Measurements from ENCODE around the gene PRG2. TPM values are rescaled to one million over a fixed set of nuclear protein-coding genes. Genes with fewer than 3 reads are reported as not detected.

PRG2 gene
- total and polyA plus RNA-seq, 9 of the 15 experiments (the other 6 are each of a cell fraction or from before 2014, with no cell fraction given), result 1.8 to 78.0 (median 26.6) TPM

GRCh38 chr11:57345555-57346211 lies 44.8 kb downstream of the PRG2 start (continued):
- peak; percentile 32; the same call in 1 of the 2 replicates for TF ChIP-seq REST (IDR thresholded peaks at IDR 0.05; ENCODE audit: borderline replicate concordance)
- no peak for TF ChIP-seq REST (CRISPR knock-in tag; IDR thresholded peaks at IDR 0.05; ENCODE audit: low read depth)
- peak; percentile 90 for TF ChIP-seq MYC (IDR thresholded peaks at IDR 0.05; ENCODE audit: low read depth, low read length)
- no peak for TF ChIP-seq MYC (CRISPR knock-in tag; IDR thresholded peaks at IDR 0.05; ENCODE audit: borderline replicate concordance, low read depth)
- peak; percentile 26; the same call in 1 of the 2 replicates for TF ChIP-seq USF2 (CRISPR knock-in tag; IDR thresholded peaks at IDR 0.05)
- peak; percentile 37; the same call in 1 of the 2 replicates for TF ChIP-seq RAD51 (IDR thresholded peaks at IDR 0.05; ENCODE audit: borderline replicate concordance, low read depth)
- no peak for TF ChIP-seq SAFB2 (IDR thresholded peaks at IDR 0.05; ENCODE audit: borderline replicate concordance, low read depth, low read length, severe bottlenecking)
- TF ChIP-seq NR2C2 (CRISPR knock-in tag; IDR thresholded peaks at IDR 0.05), result no peak
- TF ChIP-seq NR2C2 (tag; IDR thresholded peaks at IDR 0.05), result no peak
- no peak for TF ChIP-seq PURB (CRISPR knock-in tag; IDR thresholded peaks at IDR 0.05; ENCODE audit: low read depth)
- TF ChIP-seq HDAC1 (IDR thresholded peaks at IDR 0.05), result 0 out of 4 replicates have a peak, but pooled peaks of 1 of the 2 experiments have one; percentile 29
- peak; percentile 60; the same call in 1 of the 2 replicates for TF ChIP-seq EP400 (IDR thresholded peaks at IDR 0.05)
- TF ChIP-seq GABPB1 (CRISPR knock-in tag; IDR thresholded peaks at IDR 0.05), result no peak; the same call in 1 of the 2 replicates
- peak; percentile 47; the same call in 1 of the 2 replicates for TF ChIP-seq CC2D1A (IDR thresholded peaks at IDR 0.05)

Data from K562 (cell line).